Inferior parietal cortex (tissue), 1 donor: ENCODE measurements around the gene KCNK10.

Source experiments
- DNase-seq: peaks from one replicate; pipeline ENCODE4 v3.0.0-alpha.2; 2016; ENCODE audit errors: extremely low spot score

Gene KCNK10

GRCh38 chr14:88323086-88323522 is at the start of gene KCNK10:
Gene KCNK10 (minus strand): TSS chr14:88323269. CDS start chr14:88322798, 471 bp downstream.
- DNase-seq, result no peak

GRCh38 chr14:88369496-88369895 is 46.4 kb upstream of the KCNK10 start:
- DNase-seq, result no peak

- no peak for DNase-seq
Observed at GRCh38 chr14:88364710-88365413, 41.8 kb upstream of the KCNK10 start.

GRCh38 chr14:88363644-88364043 is 40.6 kb upstream of the KCNK10 start:
- no peak for DNase-seq

- DNase-seq, result no peak
Observed at GRCh38 chr14:88359500-88359899, 36.4 kb upstream of the KCNK10 start.

GRCh38 chr14:88354358-88354757 is 31.3 kb upstream of the KCNK10 start:
- no peak for DNase-seq

- DNase-seq, result no peak
Observed at GRCh38 chr14:88352698-88353097, 29.6 kb upstream of the KCNK10 start.

GRCh38 chr14:88351966-88352691 is 29.1 kb upstream of the KCNK10 start:
- DNase-seq, result peak; percentile 62

GRCh38 chr14:88348546-88348945 is 25.5 kb upstream of the KCNK10 start:
- DNase-seq, result no peak

- no peak for DNase-seq
Observed at GRCh38 chr14:88346048-88346639, 23.1 kb upstream of the KCNK10 start.

- no peak for DNase-seq
Observed at GRCh38 chr14:88342980-88343379, 19.9 kb upstream of the KCNK10 start.

GRCh38 chr14:88340357-88340756 is 17.3 kb upstream of the KCNK10 start:
- no peak for DNase-seq

- DNase-seq, result no peak
Observed at GRCh38 chr14:88333036-88333435, 10.0 kb upstream of the KCNK10 start.

- no peak for DNase-seq
Observed at GRCh38 chr14:88327497-88327896, 4.4 kb upstream of the KCNK10 start.

- DNase-seq, result peak; percentile 35
Observed at GRCh38 chr14:88326352-88327103, 3.5 kb upstream of the KCNK10 start.

GRCh38 chr14:88325883-88326282 is 2.8 kb upstream of the KCNK10 start:
- no peak for DNase-seq

GRCh38 chr14:88324930-88325329 is 1.9 kb upstream of the KCNK10 start:
- no peak for DNase-seq

GRCh38 chr14:88324491-88324890 is 1.4 kb upstream of the KCNK10 start:
- no peak for DNase-seq

GRCh38 chr14:88323523-88324199 is 592 bp upstream of the KCNK10 start:
- DNase-seq, result no peak

GRCh38 chr14:88322504-88323085 is 474 bp downstream of the KCNK10 start:
- peak; percentile 42 for DNase-seq
